ENCODE results near the gene QKI. TPM values are rescaled to one million over a fixed set of nuclear protein-coding genes. Genes with fewer than 3 reads are reported as not detected.

QKI gene
- total and polyA plus RNA-seq, 2 of the 8 experiments (the other 6 are each of a cell fraction or from before 2014, with no cell fraction given), result 181 to 183 TPM

- Histone ChIP-seq H4K20me1 (replicated peaks in 1 of 2; ENCODE audit: control insufficient read depth in 1 of 2, insufficient read depth in 2 of 2, low read length in 2 of 2) (no peaks in the 10 kb centered on the region), H2BK12ac (ENCODE audit: low read depth, low read length) (no peak overlapping the region), H3K4me2 (ENCODE audit: insufficient read depth in 1 of 2, low read depth in 2 of 2, low read length in 2 of 2) (no peak overlapping the region), H2BK120ac (replicated peaks; ENCODE audit: low read depth, low read length) (no peak overlapping the region), H2AFZ (ENCODE audit: low read length) (no peak overlapping the region), H4K8ac (ENCODE audit: extremely low read depth, insufficient read depth, low read length) (no peak overlapping the region), H3K27me3 (replicated peaks in 1 of 4; ENCODE audit: control insufficient read depth in 3 of 4, extremely low read depth in 1 of 4, insufficient read depth in 3 of 4, low read length in 3 of 4) (no peaks in the 10 kb centered on the region), H3K79me2 (ENCODE audit: control insufficient read depth in 1 of 2, insufficient read depth in 2 of 2, low read length in 2 of 2) (no peaks in the 10 kb centered on the region), H3K27ac (ENCODE audit: low read depth, low read length) (no peak overlapping the region), H3K36me3 (ENCODE audit: control insufficient read depth in 2 of 4, insufficient read depth in 4 of 4, low read length in 3 of 4) (no peaks in the 10 kb centered on the region), H2BK20ac (ENCODE audit: low read length) (no peak overlapping the region), H3K9me3 (ENCODE audit: insufficient read depth in 2 of 2, low read depth in 1 of 2, low read length in 1 of 2) (no peaks in the 10 kb centered on the region), H4K5ac (ENCODE audit: insufficient read length, low read depth, low read length) (no peak overlapping the region), H3K23ac (ENCODE audit: insufficient read length) (no peak overlapping the region), H3K4ac (replicated peaks; ENCODE audit: insufficient read length, low read depth, low read length) (no peak overlapping the region), H3K18ac (ENCODE audit: extremely low read depth, low read length) (no peak overlapping the region; the same call in 1 of the 2 replicates), H3K56ac (replicated peaks; ENCODE audit: insufficient read length, low read depth, low read length) (no peak overlapping the region), H2BK15ac (ENCODE audit: low read length) (peak overlapping the region; percentile 33; the same call in 1 of the 2 replicates), H2BK5ac (ENCODE audit: low read depth, low read length) (no peak overlapping the region), H4K91ac (replicated peaks; ENCODE audit: insufficient read length, low read length) (no peak overlapping the region), H3K4me1 (replicated peaks in 1 of 4; ENCODE audit: control insufficient read depth in 3 of 4, insufficient read depth in 4 of 4, low read length in 3 of 4) (0 out of 7 replicates have a peak, but pooled peaks cover 0 to 2% (median 0%) of the 10 kb centered on the region in 4 experiments), H3K14ac (ENCODE audit: insufficient read length) (peak overlapping the region; percentile 5), H3K79me1 (ENCODE audit: low read depth, low read length) (no peaks in the 10 kb centered on the region), H2AK5ac (ENCODE audit: low read depth, low read length) (no peak overlapping the region), H3K23me2 (ENCODE audit: low read depth, low read length) (no peaks in the 10 kb centered on the region), H3K9ac (replicated peaks in 1 of 4; ENCODE audit: extremely low read depth in 1 of 4, low read depth in 3 of 4, low read length in 3 of 4) (no peak overlapping the region), H3K4me3 (ENCODE audit: extremely low read depth in 1 of 4, insufficient read depth in 2 of 4, low read depth in 3 of 4, low read length in 4 of 4) (no peak overlapping the region)
- FAIRE-seq (no peak), DNase-seq (ENCODE audit: low read depth in 1 of 2, low spot score in 2 of 2) (no peak)
- CTCF ChIA-PET (ENCODE audit: partially characterized antibody), result interaction anchor here (1.3 kb wide), 1 partner anchor 11 kb away, joined by 3 read pairs; no protein-coding TSS in a partner anchor
- 87% methylated on average over 4 of the region's 4 CpGs; no CpG with 5 or more reads in 1 of the 2 experiments for WGBS, 2 experiments (ENCODE audit: extremely low coverage in 1 of 2, insufficient coverage in 1 of 2, insufficient read length in 1 of 2, insufficient replicate concordance in 2 of 2, low coverage in 1 of 2, low lambda C conversion rate in 2 of 2, missing lambda C conversion rate in 1 of 2)
- POLR2A ChIA-PET (ENCODE audit: partially characterized antibody), result no interaction called here
- no peak for TF ChIP-seq RFX5 (IDR thresholded peaks at IDR 0.05; ENCODE audit: borderline replicate concordance, low read depth, low read length)
- TF ChIP-seq USF2 (IDR thresholded peaks at IDR 0.05; ENCODE audit: low read length), result no peak
- no peak for TF ChIP-seq CBX5 (IDR thresholded peaks at IDR 0.05; ENCODE audit: low read depth, low read length)
- no peak for TF ChIP-seq YY1 (IDR thresholded peaks at IDR 0.05; ENCODE audit: low read depth, low read length)
- no peak for TF ChIP-seq ATF2 (IDR thresholded peaks at IDR 0.05; ENCODE audit: low read length)
- no peak for TF ChIP-seq RXRA (IDR thresholded peaks at IDR 0.05; ENCODE audit: insufficient read depth, low read depth, low read length)
- TF ChIP-seq E2F6 (IDR thresholded peaks at IDR 0.05), result no peak
- TF ChIP-seq POLR2AphosphoS5 (IDR thresholded peaks at IDR 0.05; ENCODE audit: low read depth, low read length), result no peak
- TF ChIP-seq SIX5 (IDR thresholded peaks at IDR 0.05; ENCODE audit: low read depth, low read length), result no peak
- no peak for TF ChIP-seq CHD2 (IDR thresholded peaks at IDR 0.05; ENCODE audit: low read length)
Observed at GRCh38 chr6:163389354-163389753, 25.2 kb upstream of the QKI start.
